Suprapubic skin (tissue), 4 donors: ENCODE data around the gene TMEM50B. TPM values are rescaled to one million over a fixed set of nuclear protein-coding genes. Genes with fewer than 3 reads are reported as not detected.

ENCODE experiments used
- DNase-seq, 2 donors: peaks; one replicate each; pipeline ENCODE4 v3.0.0-alpha.2; 2019; ENCODE audit warnings: low spot score in 2 of 2
- H3K27ac ChIP-seq: fragments of 200-600 bp; sonication (generic); one replicate; pipeline ENCODE4 v1.5.1; 2019
- H3K27me3 ChIP-seq: fragments of 200-600 bp; sonication (generic); one replicate; pipeline ENCODE4 v1.5.1; 2019
- H3K36me3 ChIP-seq: fragments of 200-600 bp; sonication (generic); one replicate; pipeline ENCODE4 v1.5.1; 2019
- H3K4me1 ChIP-seq: fragments of 200-600 bp; sonication (generic); one replicate; pipeline ENCODE4 v1.5.1; 2019
- H3K4me3 ChIP-seq: fragments of 200-600 bp; sonication (generic); one replicate; pipeline ENCODE4 v1.5.1; 2019; ENCODE audit warnings: mild to moderate bottlenecking
- H3K9me3 ChIP-seq: fragments of 200-600 bp; sonication (generic); one replicate; pipeline ENCODE4 v1.5.1; 2019
- EP300 ChIP-seq: sonication (generic); formaldehyde crosslinking; IDR thresholded peaks from one replicate; pipeline ENCODE4 v1.6.1; 2017; ENCODE audit warnings: antibody characterized with exemption
- POLR2A ChIP-seq, 2 donors: fragments of 450-650 bp; IDR thresholded peaks; one replicate each; pipeline ENCODE4 v1.6.1; 2017; ENCODE audit warnings: antibody characterized with exemption in 2 of 2, mild to moderate bottlenecking in 2 of 2, moderate library complexity in 2 of 2
- POLR2AphosphoS5 ChIP-seq, 3 donors: sonication (generic); formaldehyde crosslinking; IDR thresholded peaks; one replicate each; pipeline ENCODE4 v1.6.1; 2017; ENCODE audit warnings: antibody characterized with exemption in 3 of 3
- WGBS: methylation state at CpG from one replicate; pipeline ENCODE4 v1.1.5; 2018; 5-methylcytosine and 5-hydroxymethylcytosine counted together
- total RNA-seq, 4 donors: library from RNA; depleted of rRNA; stranded (reverse); fragments of >200 nt; gene quantifications; one replicate each; pipeline ENCODE4 v1.1.0, GENCODE V29; 2016
- TF ChIP-seq, protein P1 (sequence below), 2 donors: fragments of 200-600 bp in 1 of 2; fragments of 450-650 bp in 1 of 2; sonication (generic) in 1 of 2; IDR thresholded peaks; one replicate each; pipeline ENCODE4 v1.5.1; 2016 to 2019; ENCODE audit warnings: antibody characterized with exemption in 2 of 2, mild to moderate bottlenecking in 1 of 2, moderate library complexity in 1 of 2

The TMEM50B gene
- total RNA-seq, 4 donors from 2014 or later: 33.1 to 151 (median 59.8) TPM

DNA sequence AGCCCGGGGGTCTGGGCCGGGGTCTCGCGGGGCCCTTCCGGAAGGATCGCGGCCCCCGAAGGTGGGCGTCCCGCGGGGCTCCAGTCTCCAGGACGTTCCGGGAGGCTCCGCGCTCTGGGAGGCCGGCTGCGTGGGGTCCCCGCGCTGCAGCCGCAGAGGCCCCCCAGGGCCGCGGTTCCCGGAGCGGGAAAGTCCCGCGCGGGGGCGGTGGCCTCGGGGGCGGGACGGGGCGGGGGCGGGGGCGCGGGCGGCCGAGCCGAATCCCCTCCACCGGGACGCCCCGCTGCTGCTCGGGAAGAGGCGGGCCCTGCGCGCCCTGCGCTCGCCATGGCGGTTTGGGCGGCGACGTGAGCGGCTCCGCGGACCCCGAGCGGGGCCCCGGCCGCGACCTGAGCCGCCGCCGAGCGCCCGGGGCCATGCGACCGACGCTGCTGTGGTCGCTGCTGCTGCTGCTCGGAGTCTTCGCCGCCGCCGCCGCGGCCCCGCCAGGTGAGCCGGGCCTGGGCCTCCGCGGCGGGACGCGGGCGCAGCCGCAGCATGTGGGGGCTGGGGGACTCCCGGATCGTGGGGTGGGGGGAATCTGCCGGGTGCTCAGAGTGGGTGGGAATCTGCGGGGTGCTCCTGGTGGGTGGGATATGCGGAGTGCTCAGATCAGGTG lies 76.5 kb downstream of the TMEM50B start, which contains the start of gene IFNGR2:
IFNGR2 (plus strand) TSS at position 286 of the 658 bp plus-strand sequence; CDS start at position 417, 131 bp downstream.
- WGBS: 0% methylated on average over 4 of the region's 89 CpGs
- Histone ChIP-seq H3K9me3 (no peaks in the 10 kb centered on the region), H3K36me3 (no peaks in the 10 kb centered on the region), H3K4me3 (peak within 1 kb of the TSS; percentile 96), H3K4me1 (peaks cover 54% of the 10 kb centered on the region), H3K27me3 (no peaks in the 10 kb centered on the region), H3K27ac (peak within 1 kb of the TSS; percentile 99)
- DNase-seq: peak in 1 of 2 donors; percentile 76
- TF ChIP-seq EP300: no peak
- TF ChIP-seq POLR2A (IDR thresholded peaks at IDR 0.05): peak in 1 of 2 donors; percentile 74

DNA sequence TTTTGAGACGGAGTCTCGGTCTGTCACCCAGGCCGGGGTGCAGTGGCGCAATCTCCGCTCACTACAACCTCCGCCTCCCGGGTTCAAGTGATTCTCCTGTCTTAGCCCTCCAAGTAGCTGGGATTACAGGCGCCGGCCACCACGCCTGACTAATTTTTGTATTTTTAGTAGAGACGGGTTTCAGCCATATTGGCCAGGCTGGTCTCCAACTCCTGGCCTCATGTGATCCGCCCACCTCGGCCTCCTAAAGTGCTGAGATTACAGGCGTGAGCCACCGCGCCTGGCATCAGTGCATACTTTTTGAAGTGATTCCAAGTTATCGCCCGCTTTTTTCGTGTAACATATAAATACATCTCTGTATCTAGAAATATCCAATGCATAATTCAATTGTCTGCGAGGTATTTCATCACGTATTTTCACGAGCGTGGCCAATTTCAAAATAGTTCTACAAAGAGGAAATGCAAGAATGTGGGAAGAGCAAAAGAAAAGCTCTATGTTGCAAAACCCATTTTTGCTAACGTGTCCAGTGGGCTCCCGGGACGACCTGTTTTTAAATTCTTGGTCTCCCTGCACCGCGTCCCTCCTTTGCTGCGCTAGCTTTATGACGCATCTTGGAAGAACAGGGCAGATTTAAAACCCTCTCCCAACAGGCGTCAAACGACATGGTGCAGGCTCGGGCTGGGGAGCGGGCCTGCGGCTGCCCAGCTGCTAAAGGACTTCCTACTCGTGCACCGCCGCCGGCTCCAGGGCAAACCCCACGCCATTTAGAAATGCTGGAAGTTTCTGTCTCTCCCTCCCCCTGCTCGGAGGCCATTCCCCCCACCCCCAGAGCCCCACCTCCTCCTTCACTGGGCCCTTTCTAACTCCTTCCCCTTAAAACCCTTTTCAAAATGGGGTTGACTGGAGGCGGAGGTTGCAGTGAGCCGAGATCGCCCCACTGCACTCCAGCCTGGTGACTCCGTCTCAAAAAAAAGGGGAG lies 77.5 kb downstream of the TMEM50B start:
- 20% methylated on average over 45 of the region's 45 CpGs for WGBS
- DNase-seq: peak; percentile 87 to 92
- Histone ChIP-seq H3K27ac (peak overlapping the region; percentile 99), H3K4me3 (peak overlapping the region; percentile 96), H3K4me1 (peaks cover 50% of the 10 kb centered on the region), H3K9me3 (no peaks in the 10 kb centered on the region), H3K36me3 (no peaks in the 10 kb centered on the region), H3K27me3 (no peaks in the 10 kb centered on the region)
- TF ChIP-seq POLR2A (IDR thresholded peaks at IDR 0.05): peak in 1 of 2 donors; percentile 76
- TF ChIP-seq, protein P1, sequence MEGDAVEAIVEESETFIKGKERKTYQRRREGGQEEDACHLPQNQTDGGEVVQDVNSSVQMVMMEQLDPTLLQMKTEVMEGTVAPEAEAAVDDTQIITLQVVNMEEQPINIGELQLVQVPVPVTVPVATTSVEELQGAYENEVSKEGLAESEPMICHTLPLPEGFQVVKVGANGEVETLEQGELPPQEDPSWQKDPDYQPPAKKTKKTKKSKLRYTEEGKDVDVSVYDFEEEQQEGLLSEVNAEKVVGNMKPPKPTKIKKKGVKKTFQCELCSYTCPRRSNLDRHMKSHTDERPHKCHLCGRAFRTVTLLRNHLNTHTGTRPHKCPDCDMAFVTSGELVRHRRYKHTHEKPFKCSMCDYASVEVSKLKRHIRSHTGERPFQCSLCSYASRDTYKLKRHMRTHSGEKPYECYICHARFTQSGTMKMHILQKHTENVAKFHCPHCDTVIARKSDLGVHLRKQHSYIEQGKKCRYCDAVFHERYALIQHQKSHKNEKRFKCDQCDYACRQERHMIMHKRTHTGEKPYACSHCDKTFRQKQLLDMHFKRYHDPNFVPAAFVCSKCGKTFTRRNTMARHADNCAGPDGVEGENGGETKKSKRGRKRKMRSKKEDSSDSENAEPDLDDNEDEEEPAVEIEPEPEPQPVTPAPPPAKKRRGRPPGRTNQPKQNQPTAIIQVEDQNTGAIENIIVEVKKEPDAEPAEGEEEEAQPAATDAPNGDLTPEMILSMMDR (IDR thresholded peaks at IDR 0.05): no peak
- TF ChIP-seq POLR2AphosphoS5 (IDR thresholded peaks at IDR 0.05): peak in 1 of 3 donors; percentile 67

DNA sequence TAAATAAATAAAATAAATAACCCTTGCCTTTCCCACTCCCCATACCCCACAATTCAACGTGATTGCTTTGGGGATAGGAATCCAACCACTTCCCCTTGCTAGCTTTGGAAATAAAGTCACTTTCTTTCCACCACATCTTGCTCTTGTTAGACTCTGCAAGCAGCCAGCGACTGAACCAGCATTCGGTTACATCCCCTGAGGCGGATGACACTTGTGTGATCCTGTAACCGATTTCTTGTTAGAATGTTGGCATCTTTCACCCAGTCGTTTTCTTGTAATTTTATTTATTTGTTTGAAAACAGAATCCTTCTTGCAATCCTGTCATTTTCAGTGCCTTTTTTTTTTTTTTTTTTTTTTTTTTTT lies 78.2 kb downstream of the TMEM50B start:
- 21% methylated on average over 6 of the region's 6 CpGs for WGBS
- Histone ChIP-seq H3K4me1 (peaks cover 46% of the 10 kb centered on the region), H3K27ac (peak overlapping the region; percentile 99), H3K9me3 (no peaks in the 10 kb centered on the region), H3K27me3 (no peaks in the 10 kb centered on the region), H3K36me3 (no peaks in the 10 kb centered on the region), H3K4me3 (peak overlapping the region; percentile 96)
- DNase-seq: no peak
- peak in 1 of 3 donors; percentile 18 for TF ChIP-seq POLR2AphosphoS5 (IDR thresholded peaks at IDR 0.05)
- TF ChIP-seq, protein P1 (IDR thresholded peaks at IDR 0.05): no peak

Other genes starting within 250 kb of the TMEM50B start
- gene IL10RB, start 213.6 kb downstream of the TMEM50B start, total RNA-seq: 10 to 100 TPM; 20.7 to 28.1 (median 23.4) TPM
- gene IFNAR1, start 155.0 kb downstream of the TMEM50B start, total RNA-seq: 10 to 100 TPM; 15.9 to 37.3 (median 22.6) TPM
- 10 to 100 TPM; 47.0 to 75.5 (median 61.0) TPM for gene IFNGR2, start 76.6 kb downstream of the TMEM50B start, total RNA-seq
- gene DNAJC28, start 11.7 kb upstream of the TMEM50B start, total RNA-seq: 1 to 10 TPM; 1.9 to 4.5 (median 2.8) TPM
- gene GART, start 62.1 kb upstream of the TMEM50B start, total RNA-seq: 10 to 100 TPM; 69.9 to 87.7 (median 77.3) TPM
- 100 to 1,000 TPM; 217 to 417 (median 313) TPM for gene SON, start 63.1 kb upstream of the TMEM50B start, total RNA-seq
- gene DONSON, start 108.7 kb upstream of the TMEM50B start, total RNA-seq: 10 to 100 TPM in 1 of 4 donors, 1 to 10 TPM in 3; 5.8 to 19.7 (median 6.7) TPM
- 10 to 100 TPM; 13.8 to 99.7 (median 23.7) TPM for gene CRYZL1, start 161.8 kb upstream of the TMEM50B start, total RNA-seq
- gene ITSN1, start 162.5 kb upstream of the TMEM50B start, total RNA-seq: 10 to 100 TPM; 23.8 to 53.3 (median 35.2) TPM